Measurements from ENCODE around the gene PTGS1.
"Not testable (repeated sequence)": the region's sequence is repeated elsewhere in the genome, so short reads cannot be mapped to it uniquely, and the experiment has no call there.

PTGS1 gene

DNA sequence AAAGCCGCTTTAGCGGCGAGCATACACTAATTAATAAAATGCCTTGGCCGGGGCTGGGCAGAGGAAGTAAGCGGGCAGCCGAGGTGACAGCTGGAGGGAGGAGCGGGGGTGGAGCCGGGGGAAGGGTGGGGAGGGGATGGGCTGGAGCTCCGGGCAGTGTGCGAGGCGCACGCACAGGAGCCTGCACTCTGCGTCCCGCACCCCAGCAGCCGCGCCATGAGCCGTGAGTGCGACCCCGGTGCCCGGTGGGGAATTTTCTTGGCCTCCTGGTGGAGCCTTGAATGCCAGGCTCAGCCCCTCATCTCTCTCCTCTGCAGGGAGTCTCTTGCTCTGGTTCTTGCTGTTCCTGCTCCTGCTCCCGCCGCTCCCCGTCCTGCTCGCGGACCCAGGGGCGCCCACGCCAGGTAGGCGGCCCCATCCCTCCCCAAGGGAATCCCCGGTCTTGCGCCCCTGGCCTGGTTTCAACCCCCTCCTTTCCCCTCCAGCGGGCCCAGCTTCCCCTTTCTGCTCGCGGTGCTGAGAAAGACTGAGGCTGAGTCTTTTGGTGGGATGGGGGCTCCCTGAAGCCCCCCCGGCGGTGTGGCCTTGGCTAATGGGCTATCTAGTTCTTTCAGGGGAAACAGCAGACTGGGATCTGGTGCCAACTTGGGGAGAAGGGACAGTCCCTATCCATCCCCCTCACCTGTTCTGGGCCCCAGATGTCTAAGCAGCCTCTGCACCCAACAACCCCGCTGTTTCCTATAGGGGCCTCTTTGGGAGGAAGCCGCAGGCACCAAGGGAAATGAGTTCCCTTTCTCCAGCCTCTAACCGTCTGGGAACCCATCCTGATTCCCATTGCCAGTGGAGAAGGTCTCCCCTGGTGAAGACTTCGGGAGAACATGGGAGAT is at the start of gene PTGS1:
Gene PTGS1, plus strand, starts transcription at position 156 of the 887 bp plus-strand sequence. Its CDS starts 61 bp downstream, at position 217.
- peak; percentile 10 to 18 for DNase-seq

DNA sequence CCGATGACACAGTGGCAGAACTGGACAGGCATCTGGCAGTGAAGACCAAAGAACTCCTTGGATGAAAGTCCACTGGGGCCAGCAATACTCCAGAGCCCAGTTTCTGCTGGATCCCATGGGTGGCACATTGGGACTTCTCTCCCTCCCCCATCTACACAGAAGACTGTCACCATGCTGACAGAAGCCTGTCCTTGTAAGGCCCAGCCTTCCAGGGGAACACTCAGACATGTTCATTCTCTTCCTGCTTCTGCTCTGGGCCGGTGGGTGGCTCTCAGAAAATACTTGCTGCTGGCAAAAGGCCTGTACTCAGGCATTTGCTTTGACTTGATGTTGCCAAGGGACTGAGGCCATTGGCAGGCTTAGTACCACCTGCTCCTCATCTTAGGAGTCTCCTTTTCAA is 48.3 kb upstream of the PTGS1 start:
- no peak for DNase-seq

DNA sequence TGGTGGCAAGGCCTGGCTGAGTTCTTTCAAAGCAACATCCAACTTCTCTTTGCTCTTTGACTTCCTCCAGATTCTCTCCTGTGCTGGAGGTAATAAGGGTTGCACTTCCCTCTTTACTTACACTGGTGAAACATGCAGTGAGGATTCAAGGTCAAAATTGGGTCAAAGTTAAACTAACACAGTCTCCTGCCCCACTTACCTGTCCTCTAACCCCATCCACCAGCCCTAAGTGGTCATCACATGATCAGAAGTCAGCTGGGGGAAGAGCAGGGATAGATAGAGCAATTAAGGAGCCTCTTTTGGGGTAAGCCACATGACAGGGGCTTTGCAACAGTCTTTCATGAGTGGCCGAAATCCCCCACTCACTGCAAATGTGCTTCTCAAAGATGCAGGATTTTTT is 46.2 kb upstream of the PTGS1 start:
- DNase-seq, result not testable (repeated sequence)

DNA sequence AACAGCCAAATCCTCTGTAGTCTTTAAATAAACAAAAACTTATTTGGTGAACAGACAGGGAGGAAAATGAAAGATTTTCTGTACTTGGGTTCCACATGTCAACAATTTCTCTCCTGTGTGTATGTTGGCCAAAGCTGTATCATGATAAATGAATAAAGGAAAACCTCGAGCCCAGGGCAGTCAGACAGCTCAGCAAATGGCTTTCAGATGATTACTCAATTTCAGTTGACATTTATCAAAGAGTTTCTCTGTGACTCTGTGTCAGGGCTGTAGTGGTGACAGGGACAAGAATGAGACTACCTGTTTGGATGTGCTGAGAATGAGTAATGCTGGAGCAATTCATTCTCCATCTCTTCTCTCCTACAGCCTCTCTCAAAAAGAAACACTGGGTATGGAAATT is 45.7 kb upstream of the PTGS1 start:
- DNase-seq, result no peak

DNA sequence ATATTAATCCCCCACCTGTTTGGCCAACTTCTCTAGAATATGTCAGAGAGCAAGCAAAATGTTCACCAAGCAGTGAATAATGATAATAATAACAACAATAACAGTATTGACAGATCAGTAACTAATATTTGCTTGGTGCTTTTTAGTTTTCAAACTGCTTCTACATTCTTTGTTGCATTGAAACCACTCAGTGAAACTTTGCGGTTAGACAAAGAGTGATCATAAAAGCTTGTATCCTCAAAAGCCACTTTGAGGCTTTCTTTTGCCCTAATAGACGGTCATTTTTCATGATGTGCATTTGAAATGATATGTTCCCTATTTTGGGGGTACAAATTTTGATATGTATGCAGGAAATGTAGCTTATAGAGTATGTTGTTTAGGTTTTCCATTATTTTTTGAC is 43.6 kb upstream of the PTGS1 start:
- DNase-seq, result no peak

DNA sequence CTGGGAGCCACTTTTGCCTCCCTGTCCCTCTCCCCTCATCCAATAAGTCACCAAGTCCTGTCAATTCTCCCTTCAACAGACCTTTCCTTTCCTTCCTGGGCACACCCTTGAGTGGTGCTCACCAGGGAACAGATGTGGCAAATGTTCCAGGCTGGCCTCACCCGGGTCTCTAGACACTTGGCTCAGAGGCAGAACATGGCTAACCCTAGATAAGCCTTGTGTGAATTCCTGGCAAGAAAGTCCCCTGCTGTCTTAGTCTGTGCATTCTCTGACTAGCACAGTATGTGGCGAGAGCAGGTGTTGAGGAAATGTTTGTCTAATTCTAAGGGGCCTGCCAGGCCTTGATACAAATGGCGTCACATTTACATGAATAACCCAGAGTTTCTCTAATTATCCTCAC is 41.2 kb upstream of the PTGS1 start:
- DNase-seq, result no peak

DNA sequence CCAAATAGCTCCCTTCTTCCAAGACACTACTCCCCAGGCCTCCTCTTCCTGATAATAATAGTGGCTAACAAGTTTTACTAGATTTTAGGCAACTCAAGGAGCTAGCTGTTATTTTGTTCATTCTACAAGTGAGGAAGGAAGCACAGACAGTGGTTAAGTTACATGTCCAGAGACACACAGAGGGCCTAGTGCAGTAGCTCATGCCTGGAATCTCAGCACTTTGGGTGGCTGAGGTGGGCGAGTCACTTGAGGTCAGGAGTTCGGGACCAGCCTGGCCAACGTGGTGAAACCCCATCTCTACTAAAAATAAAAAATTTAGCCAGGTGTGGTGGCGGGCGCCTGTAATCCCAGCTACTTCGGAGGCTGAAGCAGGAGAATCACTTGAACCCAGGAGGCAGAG is 40.4 kb upstream of the PTGS1 start:
- not testable (repeated sequence) for DNase-seq

DNA sequence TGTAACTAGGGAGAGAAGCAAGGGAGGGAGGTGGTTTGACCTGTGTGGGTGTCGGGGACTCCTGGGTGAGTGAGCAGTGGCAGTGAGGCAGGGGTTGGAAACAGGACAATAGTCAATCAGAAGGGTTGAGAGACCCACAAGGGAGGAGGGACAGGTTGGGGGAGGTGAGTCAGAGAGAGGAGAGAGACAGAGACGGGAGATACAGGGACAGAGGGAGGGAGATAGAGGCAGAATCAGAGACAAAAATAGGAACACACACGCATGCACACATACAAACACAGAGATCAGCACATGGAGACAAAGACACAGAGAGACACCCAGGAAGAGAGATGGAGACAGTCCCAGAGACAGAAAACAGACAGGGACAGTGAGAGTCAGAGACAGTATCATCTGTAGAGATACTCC is 39.3 kb upstream of the PTGS1 start:
- no peak for DNase-seq

DNA sequence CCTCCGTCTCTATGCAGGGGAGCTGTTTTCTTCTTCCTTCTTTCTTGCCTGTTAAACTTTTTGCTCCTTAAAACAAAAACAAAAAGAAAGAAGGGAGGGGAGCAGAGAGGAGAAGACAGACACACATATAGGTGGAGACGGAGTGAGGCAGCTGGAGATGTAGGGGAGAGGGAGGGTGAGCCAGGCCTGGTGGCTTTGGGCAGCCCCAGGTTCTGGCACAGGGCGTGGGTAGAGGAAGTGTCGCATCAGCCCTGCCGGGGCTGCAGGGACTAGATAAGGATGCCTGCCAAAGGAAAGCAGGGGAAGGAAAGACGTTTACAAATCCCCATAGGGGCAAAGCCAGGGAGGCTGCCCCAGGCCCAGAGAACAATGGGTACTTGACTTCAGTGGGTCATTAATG is 38.7 kb upstream of the PTGS1 start:
- no peak for DNase-seq

DNA sequence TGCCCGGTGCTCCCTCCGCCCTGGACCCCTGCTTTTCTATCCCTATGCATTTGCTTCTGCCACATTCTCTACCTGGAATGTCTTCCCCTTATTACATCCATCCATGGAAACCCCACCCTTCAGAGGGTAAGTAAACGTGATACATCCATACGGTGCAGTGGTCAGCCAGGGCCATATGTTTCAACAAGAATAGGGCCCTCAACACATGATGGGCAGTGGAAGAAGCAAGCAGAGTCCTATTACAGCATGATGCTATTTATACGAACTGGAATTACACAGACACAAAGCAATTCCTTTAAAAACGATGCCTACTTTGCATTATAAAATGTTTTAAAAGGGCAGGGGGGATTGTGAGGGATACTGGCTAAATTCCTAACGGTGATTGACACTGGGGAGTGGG is 38.2 kb upstream of the PTGS1 start:
- no peak for DNase-seq

DNA sequence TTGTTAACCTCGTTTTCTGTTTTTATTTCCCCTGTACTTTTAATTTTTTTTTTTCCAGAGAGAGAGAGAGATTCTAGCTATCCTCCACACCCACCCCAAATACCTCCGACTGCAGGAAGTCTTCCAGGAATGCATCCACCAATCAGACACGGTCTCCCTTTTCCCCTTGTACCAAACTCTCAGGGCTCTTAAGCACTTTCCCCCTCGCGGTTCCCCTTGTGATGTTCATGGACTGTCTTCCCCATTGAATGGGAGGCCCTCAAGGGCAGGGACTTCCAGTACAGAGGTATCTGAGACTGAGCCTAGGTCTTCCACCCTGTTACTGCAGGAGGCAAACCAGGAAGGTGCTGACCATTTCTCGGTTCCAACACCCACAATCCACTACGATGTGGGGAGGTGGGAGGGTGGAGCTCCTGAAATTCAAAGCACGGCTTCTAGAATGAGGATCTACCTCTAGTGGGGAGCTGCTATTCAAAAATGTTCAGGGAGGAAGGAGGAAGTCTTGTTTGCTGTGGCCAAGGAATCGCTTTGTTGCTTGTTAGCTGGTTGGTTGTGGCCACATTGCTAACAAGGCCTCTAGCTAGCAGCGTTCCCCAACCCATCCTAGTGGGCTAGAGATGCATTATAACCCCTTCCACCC is 37.5 kb upstream of the PTGS1 start:
- DNase-seq, result no peak

DNA sequence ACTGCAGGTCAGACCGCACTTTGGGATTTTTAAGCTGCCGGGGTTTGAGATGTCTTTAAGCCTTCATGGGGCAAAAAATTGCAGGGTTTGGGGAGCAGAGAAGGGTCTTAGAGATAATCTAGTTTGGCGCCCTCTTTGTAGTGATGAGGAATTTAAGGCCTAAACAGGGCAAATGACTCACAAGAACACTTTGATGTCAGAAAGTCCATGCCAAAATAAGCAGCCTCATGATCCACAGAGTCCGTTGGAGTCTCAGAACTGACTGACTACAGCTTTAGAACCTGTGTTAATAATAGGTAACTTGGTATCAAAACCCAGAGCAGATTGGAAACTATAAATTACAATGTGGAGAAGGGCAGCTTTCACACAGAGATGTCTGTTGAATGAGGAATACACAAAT is 35.9 kb upstream of the PTGS1 start:
- DNase-seq, result no peak

DNA sequence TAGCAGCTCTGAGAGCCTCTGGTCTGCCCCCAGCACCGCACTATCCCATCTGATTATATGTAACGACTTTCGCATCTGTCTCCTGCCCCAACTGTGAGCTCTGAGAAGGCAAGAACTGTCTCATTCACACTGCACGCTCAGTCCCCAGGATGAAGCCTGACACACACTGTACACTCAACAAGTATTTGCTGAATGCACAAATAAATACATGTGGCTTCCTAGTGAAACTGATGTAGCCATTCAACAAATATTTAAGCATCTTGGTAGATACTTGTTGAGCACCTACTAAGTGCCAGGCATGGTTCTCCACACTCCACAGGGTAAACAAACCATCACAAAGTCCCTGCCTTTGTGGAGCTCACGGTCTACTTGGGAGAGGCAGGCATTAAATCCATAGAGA is 34.6 kb upstream of the PTGS1 start:
- DNase-seq, result no peak

DNA sequence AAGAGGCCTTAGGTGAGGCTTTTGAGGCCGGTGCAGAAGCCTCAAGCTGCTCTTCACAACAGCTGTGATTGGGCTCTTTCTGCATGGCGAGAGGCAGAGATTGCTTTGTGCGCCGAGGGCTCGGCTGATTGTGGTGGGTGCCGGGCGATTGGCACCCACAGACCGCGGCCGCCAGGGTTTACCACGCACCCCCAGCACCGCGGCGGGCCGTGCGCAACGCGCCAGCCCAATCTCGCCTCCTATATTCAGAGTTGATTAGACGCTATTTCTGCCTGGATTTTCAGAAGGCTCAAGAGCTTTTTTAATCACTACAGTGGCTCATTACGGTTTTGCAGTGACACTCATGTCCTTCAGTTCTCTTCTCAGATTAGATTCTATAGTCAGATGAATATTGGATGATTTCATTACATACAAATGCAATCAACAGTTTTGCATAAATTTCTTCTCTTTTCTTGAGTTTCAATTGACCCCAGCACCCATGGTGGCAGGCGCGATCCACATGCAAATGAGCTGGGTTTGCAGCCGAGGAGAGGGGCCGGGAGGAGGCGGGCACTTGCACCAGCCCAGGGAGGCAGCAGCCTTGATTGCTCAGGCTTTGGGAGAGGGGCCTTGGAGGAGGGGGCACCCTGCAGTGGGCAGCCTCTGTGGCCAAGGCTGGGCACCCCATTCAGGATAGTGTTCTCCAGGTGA is 33.8 kb upstream of the PTGS1 start:
- no peak for DNase-seq

DNA sequence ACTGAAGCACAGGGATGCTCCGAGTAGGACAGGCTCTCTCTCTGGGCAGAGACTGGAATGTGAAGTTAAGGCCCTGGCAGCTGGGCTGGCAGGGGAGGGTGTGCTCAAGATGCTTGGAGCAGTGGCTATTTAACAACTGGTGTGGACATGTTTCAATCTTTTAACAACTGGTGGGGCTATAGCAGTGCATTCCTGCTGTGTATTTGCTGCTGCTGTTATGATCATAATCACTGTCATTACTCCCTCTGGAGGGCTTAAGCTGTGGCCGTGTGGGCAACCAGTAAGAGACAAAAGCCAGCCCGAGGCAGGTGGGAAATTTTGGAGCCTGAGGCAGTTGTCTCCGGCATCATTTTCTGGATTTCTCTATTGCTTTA is 33.3 kb upstream of the PTGS1 start:
- DNase-seq, result no peak

DNA sequence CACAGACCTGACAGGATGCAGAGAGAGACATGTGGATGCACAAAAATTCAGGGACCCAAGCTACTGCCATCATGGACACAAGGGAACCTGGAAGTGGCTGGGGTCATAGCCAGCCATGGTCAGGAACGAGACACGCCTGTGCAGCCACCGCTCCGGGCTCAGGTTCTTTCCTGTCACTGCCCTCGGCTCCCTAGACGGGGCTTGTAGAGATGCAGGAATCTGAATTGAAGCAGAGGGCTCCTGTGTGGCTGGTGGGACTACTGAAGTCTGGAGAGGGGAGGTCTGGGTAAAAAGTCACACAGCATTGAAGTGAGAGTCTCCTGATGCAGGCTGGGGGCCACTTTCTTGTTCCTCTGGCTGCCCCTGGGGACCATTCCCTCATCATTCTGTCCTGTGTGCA is 32.3 kb upstream of the PTGS1 start:
- DNase-seq, result no peak

DNA sequence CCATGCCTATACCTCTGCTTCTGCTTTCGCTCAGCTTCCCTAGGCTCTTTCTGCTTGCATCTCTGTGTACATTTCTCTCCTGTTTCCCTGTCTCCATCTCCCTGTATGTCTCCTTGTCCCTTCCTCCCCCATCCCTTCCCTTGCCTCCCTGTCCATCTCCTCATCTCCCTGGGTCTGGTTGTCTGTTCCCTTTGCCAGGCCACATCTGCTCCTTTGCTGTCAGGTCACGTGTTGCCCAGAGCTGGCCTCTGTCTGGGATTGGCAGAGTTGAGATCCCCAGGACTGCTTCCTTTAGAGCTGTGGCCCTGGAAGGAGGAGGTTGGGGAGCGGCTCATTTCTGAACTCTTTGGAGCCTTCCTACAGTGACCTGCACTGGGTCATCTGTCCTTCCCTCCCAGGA is 31.8 kb upstream of the PTGS1 start:
- DNase-seq, result no peak

DNA sequence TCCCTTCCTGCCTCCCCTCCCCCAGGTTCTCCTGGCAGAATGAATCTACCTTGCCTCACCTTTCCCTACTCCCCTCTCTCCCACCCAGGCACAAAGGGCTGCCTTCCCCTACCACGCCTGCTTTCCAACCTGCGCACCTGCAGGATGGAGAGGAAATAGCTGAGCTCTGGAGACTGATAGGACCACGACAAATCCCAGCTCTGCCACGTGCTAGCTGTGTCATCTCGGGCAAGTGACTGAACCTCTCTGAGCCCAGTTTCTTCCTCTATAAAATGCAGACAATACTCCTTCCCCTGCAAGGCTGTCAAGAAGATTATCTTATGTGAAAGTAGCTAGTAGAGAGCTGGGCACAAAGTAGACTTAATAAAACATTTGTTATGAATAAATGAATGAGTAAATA is 31.2 kb upstream of the PTGS1 start:
- no peak for DNase-seq

DNA sequence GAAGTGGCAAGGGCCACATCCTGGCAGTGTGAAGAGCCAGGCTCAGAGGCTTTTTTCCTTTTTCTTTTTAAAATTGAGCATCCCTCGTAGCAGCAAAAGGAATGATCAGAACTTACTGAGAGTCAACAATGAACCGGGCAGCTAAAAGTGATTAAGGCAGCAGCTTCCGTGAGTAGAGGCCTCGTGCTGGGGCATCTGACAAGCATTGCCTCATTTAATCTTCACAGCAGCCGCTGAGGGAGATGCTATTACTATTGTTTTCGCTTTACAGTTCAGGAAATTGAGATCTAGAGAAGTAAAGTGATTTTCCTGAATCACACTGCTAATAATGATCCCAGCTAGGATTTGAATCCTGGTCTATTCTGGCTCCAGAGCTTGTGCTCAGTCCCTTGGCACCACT is 30.7 kb upstream of the PTGS1 start:
- no peak for DNase-seq

DNA sequence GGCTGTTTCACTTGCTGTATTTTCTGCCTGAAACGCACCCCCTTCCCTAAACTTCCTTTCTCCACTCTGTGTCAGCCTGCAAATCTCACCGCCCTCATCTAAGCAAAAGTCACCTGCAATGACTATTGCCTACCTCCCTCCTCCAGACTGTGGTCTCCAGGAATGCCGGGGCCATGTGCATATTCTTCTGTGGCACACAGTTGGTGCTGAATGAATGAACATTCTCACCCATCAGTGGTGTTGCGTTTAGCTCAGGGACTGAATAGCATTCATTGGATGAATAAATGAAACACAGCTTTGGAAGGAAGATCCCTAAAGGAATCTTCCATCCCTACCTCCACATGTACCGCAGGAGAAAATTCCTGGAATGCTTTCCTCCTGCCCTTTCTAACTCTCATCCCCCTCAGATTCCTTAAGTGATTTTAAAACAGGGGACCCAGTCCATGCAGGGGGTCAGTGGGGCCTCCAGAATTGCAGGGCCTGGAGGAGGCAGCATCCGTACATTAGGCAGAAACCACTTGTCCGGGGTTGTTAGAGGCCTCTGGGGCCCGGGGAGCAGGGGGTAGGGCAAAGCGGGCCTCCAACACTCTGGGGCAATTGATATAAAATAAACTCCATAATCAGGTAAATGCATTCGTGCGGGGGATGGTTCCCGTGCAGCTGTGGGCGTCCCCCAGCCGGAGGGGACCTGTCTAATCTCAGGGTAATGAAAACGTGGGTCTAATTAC is 28.3 kb upstream of the PTGS1 start:
- DNase-seq, result no peak

DNA sequence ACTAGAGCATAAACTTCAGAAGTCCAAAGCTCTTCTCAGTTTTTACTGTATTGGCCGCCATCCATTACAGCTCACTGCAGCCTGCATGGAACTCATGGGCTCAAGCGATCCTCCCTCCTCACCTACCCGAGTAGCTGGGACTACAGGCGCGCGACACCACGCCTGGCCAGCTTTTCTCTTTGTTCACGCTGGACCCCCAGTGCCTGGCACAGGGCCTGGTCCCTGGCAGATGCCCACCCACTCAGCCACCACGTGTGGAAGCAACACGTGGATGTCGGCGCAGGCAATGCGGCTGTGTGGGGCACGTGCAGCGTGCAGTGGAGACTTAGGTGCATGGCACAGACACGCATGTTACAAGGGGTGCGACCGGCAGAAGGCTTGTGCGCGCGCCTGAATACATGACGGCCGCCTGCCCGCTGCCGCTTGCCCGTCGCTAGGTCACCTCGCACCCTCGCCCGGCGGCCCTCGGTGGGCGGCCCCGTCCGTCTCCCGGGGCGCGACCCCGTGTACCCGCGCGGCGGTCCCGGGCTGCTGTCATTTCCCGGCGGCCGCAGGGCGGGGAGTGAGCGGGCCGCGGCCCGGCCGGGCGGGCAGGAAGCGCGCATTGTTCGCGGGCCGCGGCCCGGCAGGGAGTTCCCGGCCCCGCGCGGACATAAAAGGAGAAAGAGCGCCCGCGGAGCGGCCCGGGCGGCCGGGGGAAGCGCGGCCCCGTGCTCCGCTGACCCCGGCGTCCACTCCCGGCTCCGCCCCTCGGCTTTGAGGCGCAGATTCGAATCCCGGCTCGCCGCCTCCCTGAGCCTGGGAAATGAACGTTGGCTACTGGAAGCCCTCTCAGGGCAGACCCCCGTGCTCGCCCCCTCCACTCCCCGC is 24.1 kb upstream of the PTGS1 start:
- DNase-seq, result no peak

Data from activated CD4-positive, alpha-beta T cell treated with anti-CD3 and anti-CD28 coated beads, Interleukin-2, amount 50 U/mL, for 48 hours (primary cell).